Lower lobe of right lung (tissue), 2 donors: ENCODE measurements around the gene WSCD1. TPM values are rescaled to one million over a fixed set of nuclear protein-coding genes. Genes with fewer than 3 reads are reported as not detected.

ENCODE experiments used
- ATAC-seq, 2 donors: fragments of 200-7000 bp; cut with Tn5 transposase; one replicate each; pipeline ENCODE4 v1.9.1; 2020 to 2022; ENCODE audit warnings: mild to moderate bottlenecking in 2 of 2, moderate library complexity in 2 of 2
- DNase-seq: peaks from one replicate; pipeline ENCODE4 v3.0.0-alpha.2; 2020
- H3K27ac ChIP-seq: fragments of 200-600 bp; one replicate; pipeline ENCODE4 v1.8.0; 2022
- H3K27me3 ChIP-seq: fragments of 200-600 bp; one replicate; pipeline ENCODE4 v1.8.0; 2022; ENCODE audit warnings: low read depth
- H3K36me3 ChIP-seq: fragments of 200-600 bp; one replicate; pipeline ENCODE4 v1.8.0; 2022; ENCODE audit warnings: mild to moderate bottlenecking
- H3K4me1 ChIP-seq: fragments of 200-600 bp; one replicate; pipeline ENCODE4 v1.8.0; 2022
- H3K4me3 ChIP-seq: fragments of 200-600 bp; one replicate; pipeline ENCODE4 v1.8.0; 2022; ENCODE audit warnings: mild to moderate bottlenecking
- H3K9me3 ChIP-seq: fragments of 200-600 bp; one replicate; pipeline ENCODE4 v1.8.0; 2022
- CTCF ChIP-seq: fragments of 200-600 bp; IDR thresholded peaks from one replicate; pipeline ENCODE4 v1.8.0; 2022; ENCODE audit warnings: antibody characterized with exemption, mild to moderate bottlenecking
- intact Hi-C: fragments of 100-400 bp; cut with DNase I; formaldehyde crosslinking; loops from one replicate; pipeline ENCODE4 v1.11.0; 2022
- long read RNA-seq: library from polyadenylated mRNA; unstranded; transcript quantifications from one replicate; pipeline ENCODE4 v2.0.0, GENCODE V29; 2021
- total RNA-seq: library from RNA; stranded (reverse); fragmentation: NEBNext Ultra II Directional; extraction: Animal tissue kit (Norgen Biotek cat#: 25700); gene quantifications from one replicate; pipeline ENCODE4 v1.2.1, GENCODE V29; 2021
- donor health status: DM: no; HTN: yes; CAD: no; lungs with severe emphysema.

WSCD1 gene
- 3.6 TPM for total RNA-seq
- long read RNA-seq, full-length matches to known transcripts: 2 of 5 reads
- long read RNA-seq, partial matches to known transcripts: 0 of 5 reads
- long read RNA-seq, other reads (novel, unspliced or antisense): 3 of 5 reads

- Histone ChIP-seq H3K9me3 (no peaks in the 10 kb centered on the region), H3K27me3 (peaks cover 34% of the 10 kb centered on the region), H3K27ac (no peak within 1 kb of the TSS), H3K36me3 (no peaks in the 10 kb centered on the region), H3K4me3 (peak within 1 kb of the TSS; percentile 58), H3K4me1 (peaks cover 9% of the 10 kb centered on the region)
- no peak for DNase-seq
- TF ChIP-seq CTCF: no peak
- intact Hi-C loops: no loop called here
- ATAC-seq: peak; percentile 53 to 66
Measured at GRCh38 chr17:6069539-6070429, at the start of gene WSCD1. Gene WSCD1 (plus strand): TSS chr17:6070379. CDS start chr17:6080659, 10,280 bp downstream.

GRCh38 chr17:6021011-6021400 is 49.2 kb upstream of the WSCD1 start:
- no peak for TF ChIP-seq CTCF
- Histone ChIP-seq H3K27ac (no peak overlapping the region), H3K4me3 (no peak overlapping the region), H3K36me3 (no peaks in the 10 kb centered on the region), H3K4me1 (no peaks in the 10 kb centered on the region), H3K27me3 (peaks cover 5% of the 10 kb centered on the region), H3K9me3 (no peaks in the 10 kb centered on the region)
- no peak for DNase-seq
- no peak for ATAC-seq
- intact Hi-C loops: no loop called here

GRCh38 chr17:6021627-6022026 is 48.6 kb upstream of the WSCD1 start:
- intact Hi-C loops: no loop called here
- Histone ChIP-seq H3K36me3 (no peaks in the 10 kb centered on the region), H3K27me3 (peaks cover 5% of the 10 kb centered on the region), H3K4me1 (no peaks in the 10 kb centered on the region), H3K27ac (no peak overlapping the region), H3K4me3 (no peak overlapping the region), H3K9me3 (no peaks in the 10 kb centered on the region)
- DNase-seq: no peak
- ATAC-seq: no peak
- no peak for TF ChIP-seq CTCF

- DNase-seq: no peak
- Histone ChIP-seq H3K4me3 (no peak overlapping the region), H3K36me3 (no peaks in the 10 kb centered on the region), H3K4me1 (no peaks in the 10 kb centered on the region), H3K9me3 (no peaks in the 10 kb centered on the region), H3K27me3 (peaks cover 5% of the 10 kb centered on the region), H3K27ac (no peak overlapping the region)
- ATAC-seq: no peak
- intact Hi-C loops: no loop called here
- no peak for TF ChIP-seq CTCF
Measured at GRCh38 chr17:6023036-6023831, 46.9 kb upstream of the WSCD1 start.

GRCh38 chr17:6024576-6024975 is 45.6 kb upstream of the WSCD1 start:
- H3K4me3 ChIP-seq: no peak overlapping the region
- H3K27ac ChIP-seq: no peak overlapping the region
- DNase-seq: no peak
- no peak for TF ChIP-seq CTCF
- intact Hi-C loops: no loop called here
- no peaks in the 10 kb centered on the region for H3K4me1 ChIP-seq
- H3K27me3 ChIP-seq: no peaks in the 10 kb centered on the region
- no peaks in the 10 kb centered on the region for H3K9me3 ChIP-seq
- no peaks in the 10 kb centered on the region for H3K36me3 ChIP-seq
- ATAC-seq: no peak
